GM23338 (cell line): ENCODE measurements around the gene WDR33.

Source experiments
- CTCF ChIP-seq, 2 experiments: fragments of 200-600 bp in 1 of 2; sonication (generic) in 1 of 2; conservative IDR thresholded peaks; 2 replicates each; pipeline versions ENCODE4 v1.5.1 to v1.6.1; 2016 to 2017; ENCODE audit warnings: antibody characterized with exemption in 2 of 2, low read depth in 2 of 2, mild to moderate bottlenecking in 2 of 2, moderate library complexity in 1 of 2
- EZH2 ChIP-seq: fragments of 200-600 bp; sonication (generic); IDR thresholded peaks from one replicate; pipeline ENCODE4 v1.8.0; 2017; ENCODE audit warnings: antibody characterized with exemption, mild to moderate bottlenecking, low read depth; ENCODE audit not compliant: unreplicated experiment
- POLR2AphosphoS5 ChIP-seq: IDR thresholded peaks from 2 replicates; pipeline ENCODE4 v1.6.1; 2016; ENCODE audit warnings: antibody characterized with exemption, low read depth
- REST ChIP-seq: IDR thresholded peaks from one replicate; pipeline ENCODE4 v1.6.1; 2018; ENCODE audit warnings: antibody characterized with exemption; ENCODE audit not compliant: unreplicated experiment
- STAT1 ChIP-seq: IDR thresholded peaks from one replicate; pipeline ENCODE4 v1.6.1; 2016; ENCODE audit warnings: antibody characterized with exemption; ENCODE audit not compliant: unreplicated experiment

- TF ChIP-seq CTCF (conservative IDR thresholded peaks at IDR 0.05; ENCODE audit: low read depth in 2 of 2) (no peak), POLR2AphosphoS5 (no peak), EZH2 (no peak), STAT1 (no peak), REST (no peak)
Measured at GRCh38 chr2:127768775-127769479, 42.0 kb downstream of the WDR33 start.
